Right lobe of liver (tissue), 4 donors: ENCODE results near the gene ADAM17.

Experiments
- POLR2A ChIP-seq: fragments of 450-650 bp; IDR thresholded peaks from one replicate; pipeline ENCODE4 v1.6.1; 2017; ENCODE audit warnings: antibody characterized with exemption, mild to moderate bottlenecking
- TF ChIP-seq, protein P1 (sequence below), 4 donors: fragments of 200-600 bp in 3 of 4; fragments of 450-650 bp in 1 of 4; IDR thresholded peaks; one replicate each; pipeline versions ENCODE4 v1.5.1 to v1.8.0; 2016 to 2022; ENCODE audit warnings: antibody characterized with exemption in 4 of 4, mild to moderate bottlenecking in 2 of 4
- donor health status: DM: no; HTN: no; CAD: no.
- donor health status: DM: no; HTN: no; CAD: no.
- donor health status: DM: no; HTN: yes; CAD: no.

DNA sequence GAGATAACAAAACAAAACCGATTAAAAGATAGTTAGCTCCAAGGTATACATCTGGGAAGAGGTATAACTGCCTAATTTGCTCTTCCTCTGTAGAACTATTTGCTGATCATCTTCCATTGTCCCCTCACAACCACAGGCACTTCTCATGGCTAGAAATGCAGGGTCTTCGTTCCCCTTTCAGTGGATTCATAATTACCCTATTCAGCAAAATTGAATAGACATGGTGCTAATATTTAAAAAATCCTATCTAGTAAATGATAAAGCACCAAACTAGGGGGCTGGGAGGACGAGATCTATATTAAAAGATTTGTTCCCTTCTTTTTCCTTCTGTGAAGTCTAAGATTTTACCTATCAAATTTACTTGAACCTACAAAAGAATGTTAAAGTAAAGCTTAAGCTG lies 30.8 kb upstream of the ADAM17 start:
- TF ChIP-seq, protein P1, sequence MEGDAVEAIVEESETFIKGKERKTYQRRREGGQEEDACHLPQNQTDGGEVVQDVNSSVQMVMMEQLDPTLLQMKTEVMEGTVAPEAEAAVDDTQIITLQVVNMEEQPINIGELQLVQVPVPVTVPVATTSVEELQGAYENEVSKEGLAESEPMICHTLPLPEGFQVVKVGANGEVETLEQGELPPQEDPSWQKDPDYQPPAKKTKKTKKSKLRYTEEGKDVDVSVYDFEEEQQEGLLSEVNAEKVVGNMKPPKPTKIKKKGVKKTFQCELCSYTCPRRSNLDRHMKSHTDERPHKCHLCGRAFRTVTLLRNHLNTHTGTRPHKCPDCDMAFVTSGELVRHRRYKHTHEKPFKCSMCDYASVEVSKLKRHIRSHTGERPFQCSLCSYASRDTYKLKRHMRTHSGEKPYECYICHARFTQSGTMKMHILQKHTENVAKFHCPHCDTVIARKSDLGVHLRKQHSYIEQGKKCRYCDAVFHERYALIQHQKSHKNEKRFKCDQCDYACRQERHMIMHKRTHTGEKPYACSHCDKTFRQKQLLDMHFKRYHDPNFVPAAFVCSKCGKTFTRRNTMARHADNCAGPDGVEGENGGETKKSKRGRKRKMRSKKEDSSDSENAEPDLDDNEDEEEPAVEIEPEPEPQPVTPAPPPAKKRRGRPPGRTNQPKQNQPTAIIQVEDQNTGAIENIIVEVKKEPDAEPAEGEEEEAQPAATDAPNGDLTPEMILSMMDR (IDR thresholded peaks at IDR 0.05), result no peak
- TF ChIP-seq POLR2A, result no peak
